LNCAP (cell line): ENCODE data around the gene SEPTIN1.

Experiments
- TF ChIP-seq, protein P1 (sequence below): fragments of 450-650 bp; IDR thresholded peaks from 2 replicates; pipeline ENCODE4 v1.5.1; 2017; ENCODE audit warnings: mild to moderate bottlenecking

SEPTIN1 gene

DNA sequence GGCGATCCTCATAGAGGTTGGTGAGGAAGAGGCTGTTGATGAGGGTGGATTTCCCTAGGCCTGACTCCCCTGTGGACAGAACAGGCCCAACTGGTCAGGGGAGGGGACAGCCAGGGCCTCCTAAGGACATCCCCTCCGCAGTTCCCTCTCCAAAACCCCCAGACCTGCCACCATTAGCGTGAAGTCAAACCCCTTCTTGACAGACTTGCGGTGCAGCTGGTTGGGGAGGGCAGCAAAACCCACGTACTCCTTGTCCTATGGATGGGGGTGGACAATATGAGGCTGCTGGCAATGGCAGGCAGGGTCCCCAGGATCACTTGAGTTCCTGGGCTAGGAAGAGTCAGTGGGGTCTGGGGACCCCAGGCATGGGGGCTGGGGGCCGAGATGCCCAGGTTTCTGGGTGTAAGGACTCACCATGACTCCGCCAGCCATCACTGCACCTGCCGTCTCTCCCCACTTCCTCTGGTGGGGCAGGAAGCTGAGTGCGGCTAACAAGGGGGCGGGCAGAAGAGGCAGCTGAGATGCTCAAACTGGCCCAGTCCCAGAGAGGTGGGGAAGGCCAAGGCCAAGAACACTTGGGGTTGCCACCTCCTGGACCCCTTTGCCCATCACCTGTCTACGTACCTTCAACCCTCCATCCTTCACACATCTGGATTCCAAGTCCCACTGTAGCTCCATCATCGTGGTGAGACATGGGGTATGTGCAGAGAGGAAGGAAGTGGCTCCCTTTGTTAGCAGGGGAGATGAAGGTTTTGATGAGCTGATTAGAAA is at the start of gene SEPTIN1:
TSS of gene SEPTIN1 (minus strand) at position 451 of the 771 bp plus-strand sequence. CDS start at position 432, 19 bp downstream.
- TF ChIP-seq, protein P1, sequence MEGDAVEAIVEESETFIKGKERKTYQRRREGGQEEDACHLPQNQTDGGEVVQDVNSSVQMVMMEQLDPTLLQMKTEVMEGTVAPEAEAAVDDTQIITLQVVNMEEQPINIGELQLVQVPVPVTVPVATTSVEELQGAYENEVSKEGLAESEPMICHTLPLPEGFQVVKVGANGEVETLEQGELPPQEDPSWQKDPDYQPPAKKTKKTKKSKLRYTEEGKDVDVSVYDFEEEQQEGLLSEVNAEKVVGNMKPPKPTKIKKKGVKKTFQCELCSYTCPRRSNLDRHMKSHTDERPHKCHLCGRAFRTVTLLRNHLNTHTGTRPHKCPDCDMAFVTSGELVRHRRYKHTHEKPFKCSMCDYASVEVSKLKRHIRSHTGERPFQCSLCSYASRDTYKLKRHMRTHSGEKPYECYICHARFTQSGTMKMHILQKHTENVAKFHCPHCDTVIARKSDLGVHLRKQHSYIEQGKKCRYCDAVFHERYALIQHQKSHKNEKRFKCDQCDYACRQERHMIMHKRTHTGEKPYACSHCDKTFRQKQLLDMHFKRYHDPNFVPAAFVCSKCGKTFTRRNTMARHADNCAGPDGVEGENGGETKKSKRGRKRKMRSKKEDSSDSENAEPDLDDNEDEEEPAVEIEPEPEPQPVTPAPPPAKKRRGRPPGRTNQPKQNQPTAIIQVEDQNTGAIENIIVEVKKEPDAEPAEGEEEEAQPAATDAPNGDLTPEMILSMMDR: no peak

GRCh38 chr16:30430428-30430970 is 48.1 kb upstream of the SEPTIN1 start:
- TF ChIP-seq, protein P1: no peak; the same call in 1 of the 2 replicates

- TF ChIP-seq, protein P1: peak; percentile 88
Observed at GRCh38 chr16:30429678-30430427, 47.5 kb upstream of the SEPTIN1 start, which contains the start of gene DCTPP1. Gene DCTPP1, minus strand, starts transcription at chr16:30430030. Its CDS starts 50 bp downstream, at chr16:30429980.

GRCh38 chr16:30429418-30429677 is 47.0 kb upstream of the SEPTIN1 start:
- TF ChIP-seq, protein P1: no peak

DNA sequence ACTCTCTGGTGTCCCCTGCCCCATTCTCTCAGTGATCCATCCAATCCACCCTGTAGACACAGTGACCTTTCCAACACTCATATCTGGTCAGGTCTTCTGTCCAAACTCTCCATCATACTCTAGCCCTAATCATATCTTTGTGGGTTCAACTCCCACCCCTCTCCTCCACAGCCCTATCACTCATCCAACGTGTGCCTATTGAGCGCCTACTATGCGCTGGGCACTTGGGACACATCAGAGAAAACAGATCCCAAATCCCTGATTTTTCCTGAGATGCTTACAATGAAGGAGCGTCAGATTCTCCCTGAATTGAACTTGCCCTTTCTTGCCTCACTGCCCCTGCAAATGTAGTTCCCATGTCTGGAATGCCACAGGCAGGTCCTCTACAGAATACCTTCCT is 45.7 kb upstream of the SEPTIN1 start:
- TF ChIP-seq, protein P1: no peak

DNA sequence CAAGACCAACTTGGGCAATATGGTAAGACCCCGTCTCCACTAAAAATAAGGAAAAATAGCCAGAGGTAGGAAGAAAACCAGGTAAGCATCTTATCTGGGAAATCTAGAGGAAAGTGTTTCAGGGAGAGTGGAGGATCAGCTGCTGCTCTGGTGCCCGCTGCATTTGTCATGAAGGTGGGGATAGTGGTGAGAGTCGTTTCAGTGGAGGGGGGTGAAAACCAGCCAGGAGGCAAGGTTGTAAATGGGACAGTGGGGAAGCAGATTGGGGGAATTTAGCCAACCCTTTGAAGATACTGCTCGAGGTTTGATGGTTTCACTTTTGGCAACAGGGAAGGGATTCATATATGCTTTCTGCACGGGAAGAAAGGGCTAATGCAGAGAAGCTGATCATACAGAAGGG is 38.6 kb upstream of the SEPTIN1 start:
- TF ChIP-seq, protein P1: no peak

- TF ChIP-seq, protein P1: no peak
Observed at GRCh38 chr16:30418350-30419181, 36.2 kb upstream of the SEPTIN1 start.
